SK-N-SH (cell line): ENCODE measurements around the gene PLCB1.

ENCODE experiments used
- CHD2 ChIP-seq: fragments of 150-350 bp; IDR thresholded peaks from 2 replicates; pipeline ENCODE4 v1.6.1; 2018; ENCODE audit warnings: low read length; ENCODE audit not compliant: partially characterized antibody
- CTCF ChIP-seq: fragments of 200-600 bp; sonication (generic); IDR thresholded peaks from 2 replicates; pipeline ENCODE4 v1.6.1; 2017; ENCODE audit warnings: antibody characterized with exemption, mild to moderate bottlenecking, moderate library complexity
- EP300 ChIP-seq, 2 experiments: IDR thresholded peaks; 2 replicates each; pipeline versions ENCODE4 v1.4.0 to v1.6.1; 2012; ENCODE audit warnings: borderline replicate concordance in 1 of 2, low read depth in 1 of 2, low read length in 1 of 2
- EZH2phosphoT487 ChIP-seq: fragments of 200-600 bp; sonication (generic); IDR thresholded peaks from 2 replicates; pipeline ENCODE4 v1.6.1; 2017; ENCODE audit warnings: low read depth, mixed run types, mild to moderate bottlenecking, antibody characterized with exemption, moderate library complexity, borderline replicate concordance
- FOXM1 ChIP-seq: IDR thresholded peaks from 2 replicates; pipeline ENCODE4 v1.4.0; 2012; ENCODE audit warnings: low read depth, mild to moderate bottlenecking
- NFIC ChIP-seq: IDR thresholded peaks from 2 replicates; pipeline ENCODE4 v1.4.0; 2012; ENCODE audit warnings: borderline replicate concordance
- NRF1 ChIP-seq: IDR thresholded peaks from 2 replicates; pipeline ENCODE4 v1.6.1; 2012; ENCODE audit warnings: low read depth, mild to moderate bottlenecking, low read length
- POLR2AphosphoS5 ChIP-seq: IDR thresholded peaks from 2 replicates; pipeline ENCODE4 v1.6.1; 2012; ENCODE audit warnings: low read depth, low read length
- RCOR1 ChIP-seq: fragments of 150-350 bp; IDR thresholded peaks from 2 replicates; pipeline ENCODE4 v1.6.1; 2017; ENCODE audit warnings: antibody characterized with exemption, low read length
- SIN3A ChIP-seq: IDR thresholded peaks from 2 replicates; pipeline ENCODE4 v1.6.1; 2012; ENCODE audit warnings: low read depth, mild to moderate bottlenecking, low read length, moderate library complexity, borderline replicate concordance
- TF ChIP-seq, protein P1 (sequence below): IDR thresholded peaks from 2 replicates; pipeline ENCODE4 v1.4.0; 2012; ENCODE audit warnings: low read depth

DNA sequence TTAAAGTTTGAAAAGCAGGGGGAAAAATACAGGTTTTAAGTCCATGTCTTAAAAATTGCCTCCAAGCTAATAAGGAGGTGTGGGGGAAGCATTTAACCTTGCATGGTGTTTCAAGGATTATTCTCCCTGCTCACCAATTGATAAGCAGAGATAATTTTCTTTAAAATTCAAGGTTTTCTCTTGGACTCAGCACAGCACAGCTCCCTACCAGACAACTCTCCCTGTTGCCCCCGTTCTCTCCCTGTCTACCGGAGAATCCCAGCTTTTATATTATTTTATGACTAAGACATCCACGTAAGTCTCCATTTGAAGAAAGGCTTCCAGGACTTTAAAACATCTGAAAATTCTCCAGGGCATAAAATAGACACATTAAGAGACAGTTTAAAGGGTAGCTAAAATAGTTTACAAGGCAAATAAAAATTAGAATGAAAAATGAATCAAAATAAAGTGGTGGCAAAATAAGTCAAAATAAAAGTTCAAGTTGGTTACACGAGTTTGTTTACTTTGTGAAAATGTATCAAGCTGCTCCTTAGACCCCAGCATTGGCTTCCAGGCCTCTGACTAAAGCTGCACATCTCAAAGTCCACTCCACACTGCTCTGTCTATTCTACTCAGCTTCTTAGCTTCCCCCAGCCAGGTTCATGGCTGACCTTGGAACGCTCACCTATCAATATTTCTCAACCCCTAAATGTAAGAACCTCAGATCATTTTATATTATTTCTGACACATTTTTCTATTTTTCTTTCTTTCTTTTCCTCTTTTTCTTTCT is 748.2 kb downstream of the PLCB1 start:
- TF ChIP-seq CTCF (no peak), EZH2phosphoT487 (no peak), CHD2 (no peak), NFIC (no peak), POLR2AphosphoS5 (no peak), NRF1 (no peak), SIN3A (no peak), EP300 (IDR thresholded peaks at IDR 0.05; ENCODE audit: borderline replicate concordance in 1 of 2, low read depth in 1 of 2, low read length in 1 of 2) (no peak), RCOR1 (no peak), FOXM1 (no peak)
- TF ChIP-seq, protein P1, sequence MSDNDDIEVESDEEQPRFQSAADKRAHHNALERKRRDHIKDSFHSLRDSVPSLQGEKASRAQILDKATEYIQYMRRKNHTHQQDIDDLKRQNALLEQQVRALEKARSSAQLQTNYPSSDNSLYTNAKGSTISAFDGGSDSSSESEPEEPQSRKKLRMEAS, result no peak
